ENCODE data around the gene PLK3. TPM values are rescaled to one million over a fixed set of nuclear protein-coding genes. Genes with fewer than 3 reads are reported as not detected.
"Not testable (repeated sequence)": the region's sequence is repeated elsewhere in the genome, so short reads cannot be mapped to it uniquely, and the experiment has no call there.

Gene PLK3
- total and polyA plus RNA-seq, 2 experiments from 2014 or later, result 28.5 to 29.8 TPM

GRCh38 chr1:44821240-44821715 is 21.1 kb downstream of the PLK3 start:
- WGBS, 2 experiments (ENCODE audit: low coverage in 1 of 2, low lambda C conversion rate in 2 of 2, missing lambda C conversion rate in 2 of 2), result 91 to 93% methylated on average over 9 of the region's 9 CpGs
- H3K4me2 ChIP-seq (ENCODE audit: unreplicated experiment), result no peak overlapping the region
- TF ChIP-seq EZH2phosphoT487 (IDR thresholded peaks at IDR 0.05; ENCODE audit: insufficient read depth, low read depth) (no peak), EZH2 (IDR thresholded peaks at IDR 0.05; ENCODE audit: insufficient read depth, poor library complexity, severe bottlenecking) (no peak)
- H3K27me3 ChIP-seq (replicated peaks; ENCODE audit: insufficient read depth), result no peaks in the 10 kb centered on the region
- in situ Hi-C loops (cut with MboI), result no loop called here
- H3K27ac ChIP-seq, result no peak overlapping the region
- H3K9me2 ChIP-seq (ENCODE audit: insufficient read depth), result no peaks in the 10 kb centered on the region
- H3F3A ChIP-seq (ENCODE audit: insufficient read depth), result peaks cover 35% of the 10 kb centered on the region
- no peak overlapping the region for H3K9ac ChIP-seq
- H3K79me2 ChIP-seq (ENCODE audit: insufficient read depth), result no peaks in the 10 kb centered on the region
- no peaks in the 10 kb centered on the region for H3K36me3 ChIP-seq (ENCODE audit: low read depth)
- H3K4me3 ChIP-seq, result no peak overlapping the region
- H3K4me1 ChIP-seq (ENCODE audit: insufficient read depth), result peaks cover 13% of the 10 kb centered on the region
- no peak for DNase-seq
- no peak overlapping the region for H2AFZ ChIP-seq
- H4K20me1 ChIP-seq (ENCODE audit: insufficient read depth), result no peaks in the 10 kb centered on the region
- no peaks in the 10 kb centered on the region for H3K9me3 ChIP-seq (ENCODE audit: low read depth)

- no peak overlapping the region for H3K9ac ChIP-seq
- no peaks in the 10 kb centered on the region for H3K9me3 ChIP-seq (ENCODE audit: low read depth)
- H3K27ac ChIP-seq, result no peak overlapping the region
- H2AFZ ChIP-seq, result no peak overlapping the region
- no peaks in the 10 kb centered on the region for H3K9me2 ChIP-seq (ENCODE audit: insufficient read depth)
- H3K27me3 ChIP-seq (replicated peaks; ENCODE audit: insufficient read depth), result no peaks in the 10 kb centered on the region
- no peak for TF ChIP-seq EZH2phosphoT487 (IDR thresholded peaks at IDR 0.05; ENCODE audit: insufficient read depth, low read depth)
- no peak for TF ChIP-seq EZH2 (IDR thresholded peaks at IDR 0.05; ENCODE audit: insufficient read depth, poor library complexity, severe bottlenecking)
- no peaks in the 10 kb centered on the region for H3K36me3 ChIP-seq (ENCODE audit: low read depth)
- no peaks in the 10 kb centered on the region for H3K79me2 ChIP-seq (ENCODE audit: insufficient read depth)
- no peak for DNase-seq
- no peak overlapping the region for H3K4me2 ChIP-seq (ENCODE audit: unreplicated experiment)
- H3K4me1 ChIP-seq (ENCODE audit: insufficient read depth), result peaks cover 13% of the 10 kb centered on the region
- H3K4me3 ChIP-seq, result no peak overlapping the region
- 86 to 96% methylated on average over 5 to 6 of the region's 6 CpGs for WGBS, 2 experiments (ENCODE audit: low coverage in 1 of 2, low lambda C conversion rate in 2 of 2, missing lambda C conversion rate in 2 of 2)
- peaks cover 31% of the 10 kb centered on the region for H3F3A ChIP-seq (ENCODE audit: insufficient read depth)
- in situ Hi-C loops (cut with MboI), result no loop called here
- no peaks in the 10 kb centered on the region for H4K20me1 ChIP-seq (ENCODE audit: insufficient read depth)
Measured at GRCh38 chr1:44822131-44822701, 22.0 kb downstream of the PLK3 start.

- Histone ChIP-seq H3K4me1 (ENCODE audit: insufficient read depth) (peaks cover 12% of the 10 kb centered on the region), H4K20me1 (ENCODE audit: insufficient read depth) (no peaks in the 10 kb centered on the region), H2AFZ (no peak overlapping the region), H3K9ac (no peak overlapping the region), H3K27me3 (replicated peaks; ENCODE audit: insufficient read depth) (no peaks in the 10 kb centered on the region), H3K36me3 (ENCODE audit: low read depth) (no peaks in the 10 kb centered on the region), H3K9me2 (ENCODE audit: insufficient read depth) (no peaks in the 10 kb centered on the region), H3K4me3 (no peak overlapping the region), H3F3A (ENCODE audit: insufficient read depth) (peaks cover 23% of the 10 kb centered on the region), H3K4me2 (ENCODE audit: unreplicated experiment) (no peak overlapping the region), H3K79me2 (ENCODE audit: insufficient read depth) (no peaks in the 10 kb centered on the region), H3K9me3 (ENCODE audit: low read depth) (no peaks in the 10 kb centered on the region), H3K27ac (no peak overlapping the region)
- TF ChIP-seq EZH2phosphoT487 (IDR thresholded peaks at IDR 0.05; ENCODE audit: insufficient read depth, low read depth) (no peak), EZH2 (IDR thresholded peaks at IDR 0.05; ENCODE audit: insufficient read depth, poor library complexity, severe bottlenecking) (no peak)
- WGBS, 2 experiments (ENCODE audit: low coverage in 1 of 2, low lambda C conversion rate in 2 of 2, missing lambda C conversion rate in 2 of 2), result 79 to 83% methylated on average over 14 to 15 of the region's 15 CpGs
- in situ Hi-C loops (cut with MboI), result no loop called here
- DNase-seq, result no peak
Measured at GRCh38 chr1:44822981-44823451, 22.8 kb downstream of the PLK3 start.

DNA sequence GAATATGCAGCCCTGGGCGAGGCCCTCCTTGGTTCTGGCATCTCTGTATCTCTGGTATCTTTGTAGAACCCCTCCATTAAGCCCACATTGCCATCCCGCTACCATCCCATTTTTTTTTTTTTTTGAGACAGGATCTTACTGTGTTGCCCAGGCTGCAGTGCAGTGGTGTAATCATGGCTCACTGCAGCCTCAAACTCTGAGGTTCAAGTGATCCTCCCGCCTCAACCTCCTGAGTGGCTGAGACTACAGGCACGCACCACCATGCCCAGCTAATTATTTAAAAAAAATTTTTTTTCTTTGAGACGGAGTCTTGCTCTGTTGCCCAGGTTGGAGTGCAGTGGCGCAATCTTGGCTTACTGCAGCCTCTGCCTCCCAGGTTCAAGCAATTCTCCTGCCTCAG is 24.2 kb downstream of the PLK3 start:
- H3K79me2 ChIP-seq (ENCODE audit: insufficient read depth); H3K4me3 ChIP-seq; H3F3A ChIP-seq (ENCODE audit: insufficient read depth); H3K4me2 ChIP-seq (ENCODE audit: unreplicated experiment); H3K27me3 ChIP-seq (replicated peaks; ENCODE audit: insufficient read depth); H3K9me3 ChIP-seq (ENCODE audit: low read depth); H3K4me1 ChIP-seq (ENCODE audit: insufficient read depth); H3K36me3 ChIP-seq (ENCODE audit: low read depth); H4K20me1 ChIP-seq (ENCODE audit: insufficient read depth); H3K9me2 ChIP-seq (ENCODE audit: insufficient read depth); H3K9ac ChIP-seq; H3K27ac ChIP-seq; DNase-seq; in situ Hi-C loops (cut with MboI); H2AFZ ChIP-seq: not testable (repeated sequence)
- whole genome bisulfite sequencing, 2 experiments (ENCODE audit: low coverage in 1 of 2, low lambda C conversion rate in 2 of 2, missing lambda C conversion rate in 2 of 2), result 90 to 95% methylated on average over 6 of the region's 6 CpGs
